Measurements from ENCODE around the gene PRDM16.

PRDM16 gene

GRCh38 chr1:3408751-3409266, 339.8 kb downstream of the PRDM16 start:
- DNase-seq (ENCODE audit: low read depth in 1 of 2, low spot score in 1 of 2) = no peak
- in situ Hi-C loops (cut with HindIII; ENCODE audit: low pct_unique_long_range_greater_than_20kb, low sequenced_read_pairs) = no loop called here
- TF ChIP-seq JUND (IDR thresholded peaks at IDR 0.05; ENCODE audit: low read depth) = no peak

DNA sequence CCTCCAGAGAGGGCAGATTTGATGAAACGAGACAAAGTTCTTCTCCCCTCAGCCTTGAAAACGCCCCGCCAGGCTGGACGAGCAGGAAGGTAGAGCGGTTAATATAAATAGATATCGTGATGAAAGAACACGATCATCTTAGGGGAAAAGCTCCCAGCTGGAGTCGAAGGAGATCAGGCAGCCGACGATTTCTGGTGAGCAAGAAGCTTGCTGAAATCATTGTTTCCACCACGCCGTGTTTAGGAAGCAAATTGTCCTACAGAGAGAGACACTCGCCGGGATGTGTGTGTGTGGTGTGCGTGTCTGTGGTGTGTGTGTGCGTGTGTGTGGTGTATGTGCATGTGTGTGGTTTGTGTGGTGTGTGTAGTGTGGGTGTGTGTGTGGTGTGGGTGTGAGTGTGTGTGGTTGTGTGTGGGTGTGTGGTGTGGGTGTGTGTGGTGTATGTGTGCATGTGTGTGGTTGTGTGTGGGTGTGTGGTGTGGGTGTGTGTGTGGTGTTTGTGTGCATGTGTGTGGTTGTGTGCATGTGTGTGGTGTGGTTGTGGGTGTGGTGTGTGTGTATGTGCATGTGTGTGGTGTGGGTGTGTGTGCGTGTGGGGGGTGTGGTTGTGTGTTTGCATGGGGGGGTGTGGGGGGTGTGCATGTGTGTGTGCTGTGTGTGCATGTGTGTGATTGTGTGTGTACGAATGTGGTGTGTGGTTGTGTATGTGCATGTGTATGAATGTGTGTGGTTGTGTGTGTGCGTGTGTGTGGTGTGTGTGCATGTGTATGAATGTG, 340.6 kb downstream of the PRDM16 start:
- in situ Hi-C loops (cut with HindIII; ENCODE audit: low pct_unique_long_range_greater_than_20kb, low sequenced_read_pairs) = no loop called here
- TF ChIP-seq JUND (IDR thresholded peaks at IDR 0.05; ENCODE audit: low read depth) = no peak

GRCh38 chr1:3410142-3410925, 341.3 kb downstream of the PRDM16 start:
- no peak for TF ChIP-seq JUND (IDR thresholded peaks at IDR 0.05; ENCODE audit: low read depth)
- in situ Hi-C loops (cut with HindIII; ENCODE audit: low pct_unique_long_range_greater_than_20kb, low sequenced_read_pairs) = no loop called here
- DNase-seq (ENCODE audit: low read depth in 1 of 2, low spot score in 1 of 2) = peak; percentile 67 to 91

More for the DNA sequence above, 340.6 kb downstream of the PRDM16 start:
- DNase-seq (ENCODE audit: low read depth in 1 of 2, low spot score in 1 of 2) = no peak

GRCh38 chr1:3411806-3412205, 342.8 kb downstream of the PRDM16 start:
- DNase-seq (ENCODE audit: low read depth in 1 of 2, low spot score in 1 of 2) = no peak
- in situ Hi-C loops (cut with HindIII; ENCODE audit: low pct_unique_long_range_greater_than_20kb, low sequenced_read_pairs) = no loop called here
- no peak for TF ChIP-seq JUND (IDR thresholded peaks at IDR 0.05; ENCODE audit: low read depth)

DNA sequence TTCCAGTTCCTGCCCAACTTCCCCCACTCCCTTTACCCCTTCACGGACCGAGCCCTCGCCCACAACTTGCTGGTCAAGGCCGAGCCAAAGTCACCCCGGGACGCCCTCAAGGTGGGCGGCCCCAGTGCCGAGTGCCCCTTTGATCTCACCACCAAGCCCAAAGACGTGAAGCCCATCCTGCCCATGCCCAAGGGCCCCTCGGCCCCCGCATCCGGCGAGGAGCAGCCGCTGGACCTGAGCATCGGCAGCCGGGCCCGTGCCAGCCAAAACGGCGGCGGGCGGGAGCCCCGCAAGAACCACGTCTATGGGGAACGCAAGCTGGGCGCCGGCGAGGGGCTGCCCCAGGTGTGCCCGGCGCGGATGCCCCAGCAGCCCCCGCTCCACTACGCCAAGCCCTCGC, 343.4 kb downstream of the PRDM16 start:
- in situ Hi-C loops (cut with HindIII; ENCODE audit: low pct_unique_long_range_greater_than_20kb, low sequenced_read_pairs) = no loop called here
- DNase-seq (ENCODE audit: low read depth in 1 of 2, low spot score in 1 of 2) = no peak
- TF ChIP-seq JUND (IDR thresholded peaks at IDR 0.05; ENCODE audit: low read depth) = no peak

DNA sequence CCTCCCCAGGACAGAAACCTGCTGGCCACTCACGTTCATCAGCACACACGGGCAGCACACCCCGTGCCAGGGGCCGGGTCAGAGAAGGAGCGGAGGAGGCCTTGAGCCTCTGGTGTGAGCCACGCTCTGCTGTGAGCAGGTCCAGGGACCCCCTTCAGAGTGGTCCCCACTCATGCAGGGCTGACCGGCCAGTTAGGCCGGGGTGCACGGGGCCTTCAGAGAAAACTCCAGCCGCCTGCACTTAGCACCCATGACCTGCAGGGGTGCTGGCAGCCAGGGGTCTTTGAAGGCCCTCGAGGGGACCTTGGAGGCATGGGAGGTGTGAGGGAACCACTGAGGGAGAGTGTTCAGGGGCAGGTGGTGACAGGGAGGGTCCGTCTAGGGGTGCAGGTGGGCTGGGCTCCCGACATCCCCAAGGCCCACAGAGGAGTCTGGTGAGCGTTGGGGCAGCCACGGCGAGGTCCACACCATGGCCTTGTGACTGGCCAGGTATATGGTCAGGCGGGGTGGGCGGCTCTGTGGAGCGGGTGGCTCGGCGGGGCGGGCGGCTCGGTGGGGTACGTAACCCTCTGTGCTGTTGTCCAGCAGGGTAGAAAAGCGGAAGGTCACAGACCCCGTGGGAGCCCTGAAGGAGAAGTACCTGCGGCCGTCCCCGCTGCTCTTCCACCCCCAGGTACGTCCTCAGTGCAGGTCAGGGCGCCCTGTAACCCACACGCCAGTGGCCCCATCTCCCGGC, 345.1 kb downstream of the PRDM16 start:
- in situ Hi-C loops (cut with HindIII; ENCODE audit: low pct_unique_long_range_greater_than_20kb, low sequenced_read_pairs) = no loop called here
- DNase-seq (ENCODE audit: low read depth in 1 of 2, low spot score in 1 of 2) = no peak
- TF ChIP-seq JUND (IDR thresholded peaks at IDR 0.05; ENCODE audit: low read depth) = no peak

GRCh38 chr1:3415260-3416090, 346.5 kb downstream of the PRDM16 start:
- TF ChIP-seq JUND (IDR thresholded peaks at IDR 0.05; ENCODE audit: low read depth) = no peak
- in situ Hi-C loops (cut with HindIII; ENCODE audit: low pct_unique_long_range_greater_than_20kb, low sequenced_read_pairs) = no loop called here
- DNase-seq (ENCODE audit: low read depth in 1 of 2, low spot score in 1 of 2) = no peak

DNA sequence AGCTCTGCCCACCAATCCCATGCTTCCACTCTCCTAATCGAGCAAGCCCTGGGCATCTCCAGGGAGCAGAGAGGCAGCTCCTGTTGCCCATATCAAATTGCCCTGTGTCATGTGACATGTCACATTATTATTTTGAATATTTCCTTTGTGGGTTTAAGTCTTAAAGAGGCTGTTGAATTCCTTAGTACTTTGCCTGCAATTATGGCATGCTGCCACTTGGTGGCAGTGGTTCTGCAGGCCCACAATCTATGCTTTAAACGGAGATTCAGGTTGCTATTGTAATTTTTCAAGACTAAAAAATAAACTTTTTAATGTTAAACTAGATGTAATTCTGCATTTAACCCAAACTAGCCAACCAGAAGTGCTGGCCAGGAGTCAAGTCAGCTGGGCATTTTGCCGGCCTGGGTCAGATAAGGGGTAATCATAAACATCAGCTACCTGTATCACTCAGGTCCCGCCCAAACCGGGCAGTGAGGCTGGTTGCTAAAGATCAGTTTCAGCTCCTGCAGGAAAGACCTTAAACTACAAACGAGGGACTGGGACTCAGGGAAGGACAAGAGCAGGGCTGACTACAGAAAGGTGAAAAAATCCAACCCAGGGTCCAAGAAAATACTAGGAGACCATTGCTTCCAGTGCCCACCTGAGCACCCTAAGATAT, 348.2 kb downstream of the PRDM16 start:
- TF ChIP-seq JUND (IDR thresholded peaks at IDR 0.05; ENCODE audit: low read depth) = no peak
- DNase-seq (ENCODE audit: low read depth in 1 of 2, low spot score in 1 of 2) = no peak

DNA sequence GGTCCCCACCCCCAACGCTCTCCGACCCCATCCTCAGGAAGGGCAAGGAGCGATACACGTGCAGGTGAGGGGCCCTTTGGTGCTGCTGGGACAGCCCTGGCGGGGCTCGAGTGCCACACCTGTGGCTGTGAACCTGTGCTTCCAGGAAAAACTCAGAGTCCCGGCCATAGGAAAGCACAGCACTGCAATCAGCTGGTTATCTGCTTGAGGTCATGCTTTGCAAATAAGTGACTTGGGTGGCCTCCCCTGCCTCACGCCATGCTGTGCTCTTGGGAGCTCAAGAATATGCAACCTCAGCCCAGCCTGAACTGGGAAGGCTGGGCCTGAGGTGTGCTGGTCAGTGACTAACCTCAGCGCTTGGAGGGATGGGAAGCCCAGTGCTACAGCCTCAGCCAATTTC, 348.9 kb downstream of the PRDM16 start:
- in situ Hi-C loops (cut with HindIII; ENCODE audit: low pct_unique_long_range_greater_than_20kb, low sequenced_read_pairs) = no loop called here
- DNase-seq (ENCODE audit: low read depth in 1 of 2, low spot score in 1 of 2) = no peak
- no peak for TF ChIP-seq JUND (IDR thresholded peaks at IDR 0.05; ENCODE audit: low read depth)

More for the DNA sequence above, 348.2 kb downstream of the PRDM16 start:
- in situ Hi-C loops (cut with HindIII; ENCODE audit: low pct_unique_long_range_greater_than_20kb, low sequenced_read_pairs) = no loop called here

DNA sequence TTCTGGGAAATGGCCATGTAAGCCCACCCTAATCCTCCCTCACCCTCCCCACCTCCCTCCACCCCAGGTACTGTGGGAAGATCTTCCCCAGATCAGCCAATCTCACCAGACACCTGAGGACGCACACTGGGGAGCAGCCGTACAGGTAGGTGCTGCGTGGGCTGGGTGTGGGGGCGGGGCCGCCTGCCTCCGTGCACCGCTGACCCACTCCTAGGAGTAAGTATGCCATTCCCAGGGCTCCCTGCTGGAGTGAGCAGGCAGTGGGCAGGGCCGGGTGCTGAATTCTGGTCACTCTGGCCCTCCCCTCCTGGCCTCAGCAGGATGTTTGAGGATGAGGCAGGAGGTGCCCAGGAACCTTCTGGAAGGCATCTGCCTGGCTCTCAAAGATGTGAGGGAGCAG, 349.6 kb downstream of the PRDM16 start:
- no peak for DNase-seq (ENCODE audit: low read depth in 1 of 2, low spot score in 1 of 2)
- in situ Hi-C loops (cut with HindIII; ENCODE audit: low pct_unique_long_range_greater_than_20kb, low sequenced_read_pairs) = no loop called here
- no peak for TF ChIP-seq JUND (IDR thresholded peaks at IDR 0.05; ENCODE audit: low read depth)

- in situ Hi-C loops (cut with HindIII; ENCODE audit: low pct_unique_long_range_greater_than_20kb, low sequenced_read_pairs) = no loop called here
- no peak for TF ChIP-seq JUND (IDR thresholded peaks at IDR 0.05; ENCODE audit: low read depth)
- DNase-seq (ENCODE audit: low read depth in 1 of 2, low spot score in 1 of 2) = no peak
Measured at GRCh38 chr1:3419415-3420204, 350.6 kb downstream of the PRDM16 start.

Measured in T47D (cell line).